ENCODE measurements around the gene DIDO1.

DIDO1 gene

DNA sequence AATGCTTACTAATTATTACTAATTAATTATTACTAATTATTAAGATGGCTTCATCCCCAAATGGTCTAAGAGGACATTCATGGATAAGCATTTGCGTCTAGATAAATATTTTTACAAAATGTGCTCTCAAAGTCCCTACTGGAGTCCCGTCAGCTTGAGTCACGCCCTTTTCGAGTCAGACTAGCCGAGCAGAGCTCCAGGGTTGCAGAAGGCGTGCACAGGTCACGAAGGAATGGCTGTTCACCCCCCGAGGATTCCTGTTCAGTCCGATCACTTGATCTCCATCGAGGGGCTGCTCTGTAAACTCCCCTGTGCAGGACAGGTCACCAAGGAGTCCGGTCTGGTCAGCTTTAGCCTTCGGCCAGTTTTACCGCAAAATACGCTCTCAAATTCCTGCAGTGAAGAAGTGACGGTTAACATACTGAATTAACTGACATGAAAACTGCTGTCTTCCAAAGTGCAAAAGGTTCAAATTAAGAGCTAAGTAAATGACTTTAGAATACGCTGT, 84.5 kb downstream of the DIDO1 start:
- H3K9me2 ChIP-seq (replicated peaks; ENCODE audit: insufficient read depth, low read length): no peaks in the 10 kb centered on the region
- H3K4me1 ChIP-seq (ENCODE audit: low read length): no peaks in the 10 kb centered on the region
- DNase-seq: no peak
- peaks cover 15% of the 10 kb centered on the region for H3K27me3 ChIP-seq (replicated peaks; ENCODE audit: insufficient read depth, low read length)
- TF ChIP-seq, protein P1, sequence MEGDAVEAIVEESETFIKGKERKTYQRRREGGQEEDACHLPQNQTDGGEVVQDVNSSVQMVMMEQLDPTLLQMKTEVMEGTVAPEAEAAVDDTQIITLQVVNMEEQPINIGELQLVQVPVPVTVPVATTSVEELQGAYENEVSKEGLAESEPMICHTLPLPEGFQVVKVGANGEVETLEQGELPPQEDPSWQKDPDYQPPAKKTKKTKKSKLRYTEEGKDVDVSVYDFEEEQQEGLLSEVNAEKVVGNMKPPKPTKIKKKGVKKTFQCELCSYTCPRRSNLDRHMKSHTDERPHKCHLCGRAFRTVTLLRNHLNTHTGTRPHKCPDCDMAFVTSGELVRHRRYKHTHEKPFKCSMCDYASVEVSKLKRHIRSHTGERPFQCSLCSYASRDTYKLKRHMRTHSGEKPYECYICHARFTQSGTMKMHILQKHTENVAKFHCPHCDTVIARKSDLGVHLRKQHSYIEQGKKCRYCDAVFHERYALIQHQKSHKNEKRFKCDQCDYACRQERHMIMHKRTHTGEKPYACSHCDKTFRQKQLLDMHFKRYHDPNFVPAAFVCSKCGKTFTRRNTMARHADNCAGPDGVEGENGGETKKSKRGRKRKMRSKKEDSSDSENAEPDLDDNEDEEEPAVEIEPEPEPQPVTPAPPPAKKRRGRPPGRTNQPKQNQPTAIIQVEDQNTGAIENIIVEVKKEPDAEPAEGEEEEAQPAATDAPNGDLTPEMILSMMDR (IDR thresholded peaks at IDR 0.05; ENCODE audit: low read length): no peak
- TF ChIP-seq EZH2phosphoT487 (IDR thresholded peaks at IDR 0.05; ENCODE audit: low read length) (no peak), EZH2 (optimal IDR thresholded peaks at IDR 0.05; ENCODE audit: low read depth, low read length) (no peak)
- no peak overlapping the region for H3K9ac ChIP-seq (ENCODE audit: low read length)
- H3K9me3 ChIP-seq (replicated peaks; ENCODE audit: insufficient read depth, low read length): no peaks in the 10 kb centered on the region
- no peak overlapping the region for H2AFZ ChIP-seq (ENCODE audit: low read length)
- no peak overlapping the region for H3K4me3 ChIP-seq (ENCODE audit: low read length)
- H3K79me2 ChIP-seq (ENCODE audit: low read length): no peaks in the 10 kb centered on the region
- H3K4me2 ChIP-seq (ENCODE audit: low read depth, low read length): no peak overlapping the region
- no peaks in the 10 kb centered on the region for H4K20me1 ChIP-seq (ENCODE audit: insufficient read depth, low read length)
- no peaks in the 10 kb centered on the region for H3K36me3 ChIP-seq (replicated peaks; ENCODE audit: insufficient read depth, low read length)
- H3K27ac ChIP-seq (ENCODE audit: low read length): no peak overlapping the region
- no peaks in the 10 kb centered on the region for H3F3A ChIP-seq (ENCODE audit: insufficient read depth, low read length)

DNA sequence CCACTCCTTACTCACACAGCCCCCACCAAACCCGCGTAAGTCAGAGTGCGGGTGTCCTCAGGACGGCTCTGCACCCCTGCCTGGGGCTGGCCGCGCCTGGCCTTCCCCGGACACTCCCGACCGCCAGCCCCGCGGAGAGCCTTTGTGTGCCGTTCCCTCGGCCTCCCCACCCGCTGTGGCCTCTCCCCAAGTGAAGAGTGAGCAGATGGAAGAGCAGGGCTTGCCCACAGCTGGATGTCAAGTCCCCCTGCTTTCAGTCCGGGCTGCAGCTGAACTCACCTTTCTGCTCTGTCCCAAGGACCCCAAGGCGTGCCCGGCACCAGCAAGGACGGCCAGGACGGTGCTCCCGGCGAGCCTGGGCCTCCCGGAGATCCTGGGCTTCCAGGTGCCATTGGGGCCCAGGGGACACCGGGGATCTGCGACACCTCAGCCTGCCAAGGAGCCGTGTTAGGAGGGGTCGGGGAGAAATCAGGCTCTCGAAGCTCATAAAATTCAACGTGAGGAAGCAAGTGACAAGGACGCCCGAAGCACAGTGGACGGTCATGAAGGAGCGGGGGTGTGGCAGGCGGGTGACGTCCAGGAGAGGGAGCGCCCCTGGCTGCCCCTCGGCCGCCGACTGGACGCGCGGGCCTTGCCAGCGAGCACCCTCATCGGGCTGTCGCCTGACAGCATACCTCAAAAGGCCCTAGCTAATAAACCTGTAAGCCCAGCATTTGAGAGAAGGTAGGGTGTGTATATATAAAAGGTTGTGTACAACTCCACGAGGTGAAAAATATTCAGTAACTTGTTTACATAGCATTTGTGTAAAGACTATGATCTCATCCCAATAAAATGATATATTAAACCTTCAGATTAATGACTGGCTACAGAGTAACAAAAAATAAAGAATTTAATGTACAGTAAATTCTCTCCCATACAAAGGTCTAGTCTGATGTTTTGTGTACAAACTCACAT, 85.8 kb downstream of the DIDO1 start:
- Histone ChIP-seq H3K9me3 (replicated peaks; ENCODE audit: insufficient read depth, low read length) (no peaks in the 10 kb centered on the region), H3K27ac (ENCODE audit: low read length) (no peak overlapping the region), H3K36me3 (replicated peaks; ENCODE audit: insufficient read depth, low read length) (no peaks in the 10 kb centered on the region), H2AFZ (ENCODE audit: low read length) (no peak overlapping the region), H3K4me3 (ENCODE audit: low read length) (no peak overlapping the region), H3F3A (ENCODE audit: insufficient read depth, low read length) (no peaks in the 10 kb centered on the region), H4K20me1 (ENCODE audit: insufficient read depth, low read length) (no peaks in the 10 kb centered on the region), H3K9ac (ENCODE audit: low read length) (no peak overlapping the region), H3K27me3 (replicated peaks; ENCODE audit: insufficient read depth, low read length) (peaks cover 28% of the 10 kb centered on the region), H3K79me2 (ENCODE audit: low read length) (no peaks in the 10 kb centered on the region), H3K4me2 (ENCODE audit: low read depth, low read length) (no peak overlapping the region), H3K9me2 (replicated peaks; ENCODE audit: insufficient read depth, low read length) (no peaks in the 10 kb centered on the region), H3K4me1 (ENCODE audit: low read length) (no peaks in the 10 kb centered on the region)
- DNase-seq: no peak
- TF ChIP-seq EZH2 (optimal IDR thresholded peaks at IDR 0.05; ENCODE audit: low read depth, low read length) (no peak), EZH2phosphoT487 (IDR thresholded peaks at IDR 0.05; ENCODE audit: low read length) (no peak)
- TF ChIP-seq, protein P1 (IDR thresholded peaks at IDR 0.05; ENCODE audit: low read length): no peak

DNA sequence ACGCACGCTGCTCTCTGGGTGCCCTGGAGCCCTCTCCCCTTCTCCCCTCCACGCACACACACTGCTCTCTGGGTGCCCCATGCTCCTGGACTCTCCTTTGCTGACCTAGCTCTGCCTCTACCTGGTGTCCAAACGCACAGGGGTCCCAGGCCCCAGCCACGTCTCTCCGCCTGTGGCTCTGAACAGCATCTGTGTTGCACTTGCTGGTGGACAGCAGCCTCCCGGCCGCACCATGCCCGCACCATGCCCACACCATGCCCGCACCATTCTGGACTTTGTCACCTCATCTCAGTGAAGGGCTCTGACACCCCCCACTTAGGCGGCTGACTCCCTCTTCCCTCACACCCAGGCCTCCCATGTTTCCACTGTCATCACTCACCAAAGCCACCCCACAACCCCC, 86.5 kb downstream of the DIDO1 start:
- Histone ChIP-seq H3K36me3 (replicated peaks; ENCODE audit: insufficient read depth, low read length) (no peaks in the 10 kb centered on the region), H3K4me1 (ENCODE audit: low read length) (no peaks in the 10 kb centered on the region), H2AFZ (ENCODE audit: low read length) (no peak overlapping the region), H3K4me3 (ENCODE audit: low read length) (no peak overlapping the region), H3K27ac (ENCODE audit: low read length) (no peak overlapping the region), H3K9me3 (replicated peaks; ENCODE audit: insufficient read depth, low read length) (no peaks in the 10 kb centered on the region), H3K79me2 (ENCODE audit: low read length) (no peaks in the 10 kb centered on the region), H4K20me1 (ENCODE audit: insufficient read depth, low read length) (no peaks in the 10 kb centered on the region), H3F3A (ENCODE audit: insufficient read depth, low read length) (no peaks in the 10 kb centered on the region), H3K9me2 (replicated peaks; ENCODE audit: insufficient read depth, low read length) (no peaks in the 10 kb centered on the region), H3K9ac (ENCODE audit: low read length) (no peak overlapping the region), H3K27me3 (replicated peaks; ENCODE audit: insufficient read depth, low read length) (peaks cover 35% of the 10 kb centered on the region), H3K4me2 (ENCODE audit: low read depth, low read length) (no peak overlapping the region)
- DNase-seq: no peak
- TF ChIP-seq EZH2 (optimal IDR thresholded peaks at IDR 0.05; ENCODE audit: low read depth, low read length) (no peak), EZH2phosphoT487 (IDR thresholded peaks at IDR 0.05; ENCODE audit: low read length) (no peak)
- TF ChIP-seq, protein P1 (IDR thresholded peaks at IDR 0.05; ENCODE audit: low read length): no peak
